Cardiac septum (tissue), 1 donor: Measurements from ENCODE around the gene PEMT. TPM values are rescaled to one million over a fixed set of nuclear protein-coding genes. Genes with fewer than 3 reads are reported as not detected.
"Not testable (repeated sequence)": the region's sequence is repeated elsewhere in the genome, so short reads cannot be mapped to it uniquely, and the experiment has no call there.

Source experiments
- DNase-seq: peaks from one replicate; pipeline ENCODE4 v3.0.0-alpha.2; 2020; ENCODE audit warnings: low spot score
- intact Hi-C: fragments of 100-400 bp; cut with DNase I; formaldehyde crosslinking; loops from one replicate; pipeline ENCODE4 v1.14.0; 2022
- total RNA-seq: library from RNA; stranded (reverse); fragmentation: NEBNext Ultra II Directional; extraction: Animal tissue kit (Norgen Biotek cat#: 25700); gene quantifications from one replicate; pipeline ENCODE4 v1.2.1, GENCODE V29; 2021
- donor health status: DM: no; HTN: no; CAD: no.

Gene PEMT
- total RNA-seq, 1 donor from 2014 or later, result 16.8 TPM

GRCh38 chr17:17497065-17497844 is 94.3 kb downstream of the PEMT start:
- intact Hi-C loops, result loop anchor here (5.0 kb wide), 5 partner anchors 55 to 145 kb away; no protein-coding TSS in a partner anchor
- no peak for DNase-seq

GRCh38 chr17:17496189-17497064 is 95.1 kb downstream of the PEMT start, which contains the start of gene RASD1:
Gene RASD1, minus strand, starts transcription at chr17:17496395. Its CDS starts 214 bp downstream, at chr17:17496181.
- DNase-seq, result peak; percentile 96
- intact Hi-C loops, result loop anchor here (1.0 to 5.0 kb wide), 6 partner anchors 56 to 146 kb away; no protein-coding TSS in a partner anchor

- intact Hi-C loops, result loop anchor here (1.0 to 5.0 kb wide), 6 partner anchors 57 to 147 kb away; no protein-coding TSS in a partner anchor
- peak; percentile 77 for DNase-seq
These were observed 95.8 kb downstream of the PEMT start for GRCh38 chr17:17495536-17496188.

GRCh38 chr17:17494870-17495535 is 96.5 kb downstream of the PEMT start:
- intact Hi-C loops, result loop anchor here (5.0 kb wide), 5 partner anchors 57 to 147 kb away; no protein-coding TSS in a partner anchor
- peak; percentile 78 for DNase-seq

GRCh38 chr17:17494499-17494869 is 97.0 kb downstream of the PEMT start:
- DNase-seq, result no peak
- intact Hi-C loops, result no loop called here

GRCh38 chr17:17493986-17494466 is 97.5 kb downstream of the PEMT start:
- intact Hi-C loops, result no loop called here
- DNase-seq, result no peak

GRCh38 chr17:17493249-17493985 is 98.1 kb downstream of the PEMT start:
- intact Hi-C loops, result no loop called here
- peak; percentile 73 for DNase-seq

GRCh38 chr17:17492571-17492970 is 98.9 kb downstream of the PEMT start:
- intact Hi-C loops, result no loop called here
- peak; percentile 41 for DNase-seq

- intact Hi-C loops, result no loop called here
- DNase-seq, result peak; percentile 64
These were observed 99.4 kb downstream of the PEMT start for GRCh38 chr17:17492085-17492484.

- intact Hi-C loops, result no loop called here
- DNase-seq, result no peak
These were observed 99.9 kb downstream of the PEMT start for GRCh38 chr17:17491546-17491988.

- DNase-seq, result no peak
- intact Hi-C loops, result no loop called here
These were observed 100.5 kb downstream of the PEMT start for GRCh38 chr17:17491031-17491471.

GRCh38 chr17:17487998-17488397 is 103.5 kb downstream of the PEMT start:
- intact Hi-C loops, result no loop called here
- no peak for DNase-seq

GRCh38 chr17:17486416-17486815 is 105.1 kb downstream of the PEMT start:
- intact Hi-C loops, result not testable (repeated sequence)
- DNase-seq, result peak; percentile 55

- intact Hi-C loops, result no loop called here
- DNase-seq, result no peak
These were observed 106.1 kb downstream of the PEMT start for GRCh38 chr17:17485420-17485819.

GRCh38 chr17:17484451-17484899 is 107.0 kb downstream of the PEMT start:
- no peak for DNase-seq
- intact Hi-C loops, result no loop called here

GRCh38 chr17:17481860-17482259 is 109.6 kb downstream of the PEMT start:
- intact Hi-C loops, result no loop called here
- DNase-seq, result no peak

- intact Hi-C loops, result no loop called here
These were observed 110.8 kb downstream of the PEMT start for GRCh38 chr17:17480593-17481148.

GRCh38 chr17:17479209-17479608 is 112.3 kb downstream of the PEMT start:
- no peak for DNase-seq
- intact Hi-C loops, result loop anchor here (5.0 kb wide), 1 partner anchor 88 kb away; no protein-coding TSS in a partner anchor

More at GRCh38 chr17:17480593-17481148, 110.8 kb downstream of the PEMT start:
- no peak for DNase-seq
